ENCODE data around the gene GJD3.

GJD3 gene

GRCh38 chr17:40315206-40315605 lies 49.3 kb downstream of the GJD3 start:
- Histone ChIP-seq H3K27me3 (ENCODE audit: insufficient read depth, low read depth, severe bottlenecking) (no peaks in the 10 kb centered on the region), H3K9me3 (ENCODE audit: severe bottlenecking) (no peaks in the 10 kb centered on the region), H3K27ac (no peak overlapping the region), H3K36me3 (no peaks in the 10 kb centered on the region), H3K4me3 (ENCODE audit: low read depth, low read length) (no peak overlapping the region)
- no peak for TF ChIP-seq CTCF (IDR thresholded peaks at IDR 0.05; ENCODE audit: low read depth, low read length)
- DNase-seq: no peak

- no peak overlapping the region for H3K4me3 ChIP-seq (ENCODE audit: low read depth, low read length)
- no peaks in the 10 kb centered on the region for H3K9me3 ChIP-seq (ENCODE audit: severe bottlenecking)
- no peak for DNase-seq
- no peaks in the 10 kb centered on the region for H3K27me3 ChIP-seq (ENCODE audit: insufficient read depth, low read depth, severe bottlenecking)
- no peak overlapping the region for H3K27ac ChIP-seq
- no peak for TF ChIP-seq CTCF (IDR thresholded peaks at IDR 0.05; ENCODE audit: low read depth, low read length)
- H3K36me3 ChIP-seq: no peaks in the 10 kb centered on the region
Observed at GRCh38 chr17:40314584-40314956, 50.0 kb downstream of the GJD3 start.

GRCh38 chr17:40313668-40314583 lies 50.6 kb downstream of the GJD3 start:
- no peak overlapping the region for H3K4me3 ChIP-seq (ENCODE audit: low read depth, low read length)
- H3K27ac ChIP-seq: no peak overlapping the region
- no peaks in the 10 kb centered on the region for H3K36me3 ChIP-seq
- TF ChIP-seq CTCF (IDR thresholded peaks at IDR 0.05; ENCODE audit: low read depth, low read length): no peak
- no peak for DNase-seq
- H3K27me3 ChIP-seq (ENCODE audit: insufficient read depth, low read depth, severe bottlenecking): no peaks in the 10 kb centered on the region
- H3K9me3 ChIP-seq (ENCODE audit: severe bottlenecking): no peaks in the 10 kb centered on the region

All from WERI-Rb-1 (cell line).